Stomach (tissue), 9 donors: ENCODE measurements around the gene IL17RC. TPM values are rescaled to one million over a fixed set of nuclear protein-coding genes. Genes with fewer than 3 reads are reported as not detected.

ENCODE experiments used
- DNase-seq, 2 donors: peaks; one replicate each; pipeline versions ENCODE4 v3.0.0 to v3.0.0-alpha.2; 2013 to 2019
- H3K27ac ChIP-seq, 5 donors: fragments of 200-600 bp in 4 of 5; sonication (generic) in 4 of 5; one replicate each; pipeline ENCODE4 v1.5.1; 2013 to 2019; ENCODE audit warnings: mild to moderate bottlenecking in 1 of 5, moderate library complexity in 1 of 5
- H3K27me3 ChIP-seq, 3 donors: fragments of 200-600 bp; sonication (generic); one replicate each; pipeline ENCODE4 v1.5.1; 2017 to 2019; ENCODE audit warnings: mixed run types in 1 of 3
- H3K36me3 ChIP-seq, 4 donors: fragments of 200-600 bp; sonication (generic); 1 replicate in 3 of 4; 2 replicates in 1 of 4; pipeline ENCODE4 v1.5.1; 2016 to 2019
- H3K4me1 ChIP-seq, 4 donors: fragments of 200-600 bp; sonication (generic); one replicate each; pipeline ENCODE4 v1.5.1; 2016 to 2019
- H3K4me3 ChIP-seq, 4 donors: fragments of 200-600 bp; sonication (generic) in 3 of 4; one replicate each; pipeline ENCODE4 v1.5.1; 2016 to 2019; ENCODE audit warnings: mild to moderate bottlenecking in 1 of 4
- H3K9me3 ChIP-seq, 4 donors: fragments of 200-600 bp; sonication (generic); one replicate each; pipeline ENCODE4 v1.5.1; 2016 to 2019
- EP300 ChIP-seq: sonication (generic); formaldehyde crosslinking; IDR thresholded peaks from one replicate; pipeline ENCODE4 v1.6.1; 2017; ENCODE audit warnings: antibody characterized with exemption
- POLR2A ChIP-seq, 4 donors: fragments of 450-650 bp; IDR thresholded peaks; one replicate each; pipeline ENCODE4 v1.6.1; 2016; ENCODE audit warnings: antibody characterized with exemption in 4 of 4, control low read depth in 2 of 4, mild to moderate bottlenecking in 1 of 4, moderate library complexity in 1 of 4
- POLR2AphosphoS5 ChIP-seq, 3 donors: sonication (generic); formaldehyde crosslinking; IDR thresholded peaks; one replicate each; pipeline ENCODE4 v1.6.1; 2016; ENCODE audit warnings: antibody characterized with exemption in 3 of 3
- WGBS, 5 donors: extraction: QIAGEN DNeasy Blood & Tissue Kit in 3 of 5; methylation state at CpG; one replicate each; pipeline versions ENCODE4 v1.1.5 to v1.1.7; 2013 to 2018; 5-methylcytosine and 5-hydroxymethylcytosine counted together
- intact Hi-C: fragments of 100-400 bp; cut with DNase I; formaldehyde crosslinking; loops from one replicate; pipeline ENCODE4 v1.15.1; 2023; ENCODE audit warnings: low total_unique reads
- polyA plus RNA-seq, 3 donors: library from polyadenylated mRNA; stranded (reverse); fragments of 200-250 nt; gene quantifications; one replicate each; pipeline ENCODE4 v1.2.3, GENCODE V29; 2013
- total RNA-seq, 5 donors: library from RNA; depleted of rRNA; stranded (reverse); fragments of >200 nt; gene quantifications; one replicate each; pipeline versions ENCODE4 v1.1.0 to v1.2.3, GENCODE V29; 2014 to 2016
- TF ChIP-seq, protein P1 (sequence below), 7 experiments: fragments of 450-650 bp in 4 of 7; fragments of 200-600 bp in 3 of 7; sonication (generic) in 3 of 7; IDR thresholded peaks; one replicate each; pipeline ENCODE4 v1.5.1; 2016 to 2019; ENCODE audit warnings: antibody characterized with exemption in 7 of 7, control low read depth in 2 of 7, mild to moderate bottlenecking in 1 of 7
- donor health status: healthy with polysubstance abuse.
- donor health status: Bipolar disorder and iron deficiency.
- donor health status: healthy.

Gene IL17RC
- total and polyA plus RNA-seq, 8 donors: 20.1 to 284 (median 33.1) TPM

DNA sequence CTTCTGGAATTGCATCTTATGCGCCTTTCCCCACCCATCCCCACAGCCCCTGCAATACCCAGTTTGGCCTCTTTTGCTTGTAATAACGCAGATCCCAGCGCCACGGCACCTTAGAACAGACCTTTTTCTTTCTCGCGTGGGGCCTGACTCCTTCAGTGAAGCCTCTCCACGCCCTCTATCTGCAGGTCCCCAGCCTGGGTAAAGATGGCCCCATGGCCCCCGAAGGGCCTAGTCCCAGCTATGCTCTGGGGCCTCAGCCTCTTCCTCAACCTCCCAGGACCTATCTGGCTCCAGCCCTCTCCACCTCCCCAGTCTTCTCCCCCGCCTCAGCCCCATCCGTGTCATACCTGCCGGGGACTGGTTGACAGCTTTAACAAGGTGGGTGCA, 17.3 kb downstream of the IL17RC start:
- DNase-seq: no peak
- no peaks in the 10 kb centered on the region for H3K27me3 ChIP-seq
- intact Hi-C loops: no loop called here
- no peaks in the 10 kb centered on the region for H3K9me3 ChIP-seq
- peak overlapping the region; percentile 64 to 78 (median 76) for H3K4me3 ChIP-seq
- peaks cover 12 to 53% (median 47%) of the 10 kb centered on the region in 4 donors for H3K4me1 ChIP-seq
- peak overlapping the region; percentile 93 to 98 (median 95) for H3K27ac ChIP-seq
- 5 to 15% (median 11%) methylated on average over 11 of the region's 11 CpGs for WGBS, 5 donors
- peaks cover 9 to 46% (median 35%) of the 10 kb centered on the region in 4 donors for H3K36me3 ChIP-seq
- TF ChIP-seq POLR2AphosphoS5 (IDR thresholded peaks at IDR 0.05): no peak
- TF ChIP-seq, protein P1, sequence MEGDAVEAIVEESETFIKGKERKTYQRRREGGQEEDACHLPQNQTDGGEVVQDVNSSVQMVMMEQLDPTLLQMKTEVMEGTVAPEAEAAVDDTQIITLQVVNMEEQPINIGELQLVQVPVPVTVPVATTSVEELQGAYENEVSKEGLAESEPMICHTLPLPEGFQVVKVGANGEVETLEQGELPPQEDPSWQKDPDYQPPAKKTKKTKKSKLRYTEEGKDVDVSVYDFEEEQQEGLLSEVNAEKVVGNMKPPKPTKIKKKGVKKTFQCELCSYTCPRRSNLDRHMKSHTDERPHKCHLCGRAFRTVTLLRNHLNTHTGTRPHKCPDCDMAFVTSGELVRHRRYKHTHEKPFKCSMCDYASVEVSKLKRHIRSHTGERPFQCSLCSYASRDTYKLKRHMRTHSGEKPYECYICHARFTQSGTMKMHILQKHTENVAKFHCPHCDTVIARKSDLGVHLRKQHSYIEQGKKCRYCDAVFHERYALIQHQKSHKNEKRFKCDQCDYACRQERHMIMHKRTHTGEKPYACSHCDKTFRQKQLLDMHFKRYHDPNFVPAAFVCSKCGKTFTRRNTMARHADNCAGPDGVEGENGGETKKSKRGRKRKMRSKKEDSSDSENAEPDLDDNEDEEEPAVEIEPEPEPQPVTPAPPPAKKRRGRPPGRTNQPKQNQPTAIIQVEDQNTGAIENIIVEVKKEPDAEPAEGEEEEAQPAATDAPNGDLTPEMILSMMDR (IDR thresholded peaks at IDR 0.05): peak in 1 of 7 experiments; percentile 5

- Histone ChIP-seq H3K27ac (peak overlapping the region in 2 of 5 donors; percentile 94 to 95), H3K27me3 (no peaks in the 10 kb centered on the region), H3K4me1 (peaks cover 12 to 53% (median 47%) of the 10 kb centered on the region in 4 donors), H3K36me3 (peaks cover 9 to 43% (median 29%) of the 10 kb centered on the region in 4 donors), H3K4me3 (peak overlapping the region; percentile 64 to 78 (median 76)), H3K9me3 (no peaks in the 10 kb centered on the region)
- intact Hi-C loops: no loop called here
- TF ChIP-seq POLR2A (IDR thresholded peaks at IDR 0.05): no peak
- TF ChIP-seq EP300: no peak
- no peak for TF ChIP-seq POLR2AphosphoS5 (IDR thresholded peaks at IDR 0.05)
- TF ChIP-seq, protein P1 (IDR thresholded peaks at IDR 0.05): no peak
- WGBS, 5 donors: 34 to 59% (median 42%) methylated on average over 4 of the region's 4 CpGs
- no peak for DNase-seq
Measured at GRCh38 chr3:9934993-9935392, 18.1 kb downstream of the IL17RC start.

GRCh38 chr3:9935966-9936510, 19.1 kb downstream of the IL17RC start:
- H3K9me3 ChIP-seq: no peaks in the 10 kb centered on the region
- H3K4me3 ChIP-seq: peak overlapping the region in 1 of 4 donors; percentile 64
- peaks cover 12 to 53% (median 47%) of the 10 kb centered on the region in 4 donors for H3K4me1 ChIP-seq
- peaks cover 9 to 37% (median 27%) of the 10 kb centered on the region in 4 donors for H3K36me3 ChIP-seq
- DNase-seq: no peak
- TF ChIP-seq POLR2A (IDR thresholded peaks at IDR 0.05) (no peak), EP300 (no peak), POLR2AphosphoS5 (IDR thresholded peaks at IDR 0.05) (no peak)
- TF ChIP-seq, protein P1 (IDR thresholded peaks at IDR 0.05): no peak
- H3K27me3 ChIP-seq: no peaks in the 10 kb centered on the region
- H3K27ac ChIP-seq: no peak overlapping the region
- intact Hi-C loops: no loop called here
- WGBS, 5 donors: 86 to 96% (median 90%) methylated on average over 5 of the region's 5 CpGs

GRCh38 chr3:9937486-9938238, 20.8 kb downstream of the IL17RC start:
- Histone ChIP-seq H3K4me1 (peaks cover 12 to 43% (median 38%) of the 10 kb centered on the region in 4 donors), H3K36me3 (peaks cover 9 to 44% (median 41%) of the 10 kb centered on the region in 4 donors), H3K9me3 (no peaks in the 10 kb centered on the region), H3K27me3 (no peaks in the 10 kb centered on the region), H3K4me3 (no peak overlapping the region), H3K27ac (peak overlapping the region in 1 of 5 donors; percentile 36)
- peak in 1 of 2 donors; percentile 63 for DNase-seq
- intact Hi-C loops: no loop called here
- no peak for TF ChIP-seq POLR2A (IDR thresholded peaks at IDR 0.05)
- TF ChIP-seq, protein P1 (IDR thresholded peaks at IDR 0.05): no peak
- TF ChIP-seq POLR2AphosphoS5 (IDR thresholded peaks at IDR 0.05): no peak
- no peak for TF ChIP-seq EP300
- WGBS, 5 donors: 64 to 82% (median 78%) methylated on average over 13 of the region's 13 CpGs
